ENCODE measurements around the gene DOCK11.

DNA sequence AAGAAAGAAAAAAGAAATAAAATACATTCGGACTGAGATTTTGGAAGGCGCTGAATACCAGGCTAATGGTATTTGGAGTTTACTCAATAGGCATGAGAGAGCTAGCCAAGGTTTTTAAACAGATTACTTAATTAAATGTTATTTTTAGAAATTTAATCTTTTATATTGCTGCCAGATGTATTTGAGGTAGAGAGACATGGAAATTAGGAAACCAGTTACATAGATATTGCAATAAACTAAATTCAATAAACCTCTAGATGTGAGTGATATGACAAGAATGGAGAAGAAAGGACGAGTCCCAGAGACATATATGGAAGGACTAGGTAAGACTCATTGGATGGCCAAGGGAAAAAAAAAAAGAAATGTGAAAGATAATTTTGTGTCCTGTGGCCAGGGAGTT is 193.3 kb downstream of the DOCK11 start:
- TF ChIP-seq, protein P1, sequence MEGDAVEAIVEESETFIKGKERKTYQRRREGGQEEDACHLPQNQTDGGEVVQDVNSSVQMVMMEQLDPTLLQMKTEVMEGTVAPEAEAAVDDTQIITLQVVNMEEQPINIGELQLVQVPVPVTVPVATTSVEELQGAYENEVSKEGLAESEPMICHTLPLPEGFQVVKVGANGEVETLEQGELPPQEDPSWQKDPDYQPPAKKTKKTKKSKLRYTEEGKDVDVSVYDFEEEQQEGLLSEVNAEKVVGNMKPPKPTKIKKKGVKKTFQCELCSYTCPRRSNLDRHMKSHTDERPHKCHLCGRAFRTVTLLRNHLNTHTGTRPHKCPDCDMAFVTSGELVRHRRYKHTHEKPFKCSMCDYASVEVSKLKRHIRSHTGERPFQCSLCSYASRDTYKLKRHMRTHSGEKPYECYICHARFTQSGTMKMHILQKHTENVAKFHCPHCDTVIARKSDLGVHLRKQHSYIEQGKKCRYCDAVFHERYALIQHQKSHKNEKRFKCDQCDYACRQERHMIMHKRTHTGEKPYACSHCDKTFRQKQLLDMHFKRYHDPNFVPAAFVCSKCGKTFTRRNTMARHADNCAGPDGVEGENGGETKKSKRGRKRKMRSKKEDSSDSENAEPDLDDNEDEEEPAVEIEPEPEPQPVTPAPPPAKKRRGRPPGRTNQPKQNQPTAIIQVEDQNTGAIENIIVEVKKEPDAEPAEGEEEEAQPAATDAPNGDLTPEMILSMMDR (IDR thresholded peaks at IDR 0.05; ENCODE audit: borderline replicate concordance, extremely low read depth, low read length, poor library complexity, severe bottlenecking): no peak
- TF ChIP-seq EZH2 (IDR thresholded peaks at IDR 0.05; ENCODE audit: borderline replicate concordance, low read depth, low read length, severe bottlenecking): no peak

Data from DND-41 (cell line).